Measurements from ENCODE around the gene DNAH5. TPM values are rescaled to one million over a fixed set of nuclear protein-coding genes. Genes with fewer than 3 reads are reported as not detected.

DNAH5 gene
- total RNA-seq, 1 donor from 2014 or later: under 0.01 TPM

GRCh38 chr5:13643196-13643595, 301.3 kb downstream of the DNAH5 start:
- intact Hi-C loops (cut with DNase I): no loop called here
- no peak for TF ChIP-seq CTCF (IDR thresholded peaks at IDR 0.05)

More at GRCh38 chr5:13643196-13643595, 301.3 kb downstream of the DNAH5 start:
- H3K4me3 ChIP-seq: no peak overlapping the region
- no peaks in the 10 kb centered on the region for H3K27me3 ChIP-seq
- H3K4me1 ChIP-seq: no peaks in the 10 kb centered on the region
- no peak overlapping the region for H3K27ac ChIP-seq
- no peaks in the 10 kb centered on the region for H3K9me3 ChIP-seq
- no peak for DNase-seq (ENCODE audit: low spot score in 2 of 2)
- no peaks in the 10 kb centered on the region for H3K36me3 ChIP-seq

Other genes starting within 250 kb of the DNAH5 start
- 262 TPM for gene TRIO, start 198.7 kb upstream of the DNAH5 start, total RNA-seq

Data from ascending aorta (tissue), 2 donors.